CD4-positive, alpha-beta T cell (primary cell): ENCODE results near the gene TANGO2. TPM values are rescaled to one million over a fixed set of nuclear protein-coding genes. Genes with fewer than 3 reads are reported as not detected.

Source experiments
- ATAC-seq: fragments of 200-7000 bp; cut with Tn5 transposase; one replicate; pipeline ENCODE4 v1.10.0; 2022; ENCODE audit warnings: mild to moderate bottlenecking; ENCODE audit not compliant: poor library complexity
- CTCF ChIA-PET: fragments of 350-600 bp; sonication (Branson Sonifier 250); formaldehyde crosslinking; loops from one replicate; lab custom pipeline; 2021; ENCODE audit warnings: antibody characterized with exemption, inconsistent platforms; lab: Charles Lee
- POLR2A ChIA-PET: fragments of 350-600 bp; sonication (Branson Sonifier 250); formaldehyde crosslinking; loops from one replicate; lab custom pipeline; 2021; ENCODE audit warnings: antibody characterized with exemption, inconsistent platforms; lab: Charles Lee
- DNase-seq, 14 experiments: peaks; one replicate each; pipeline ENCODE4 v3.0.0-alpha.2; 2013 to 2020; ENCODE audit warnings: mixed read lengths in 2 of 14
- H3K27ac ChIP-seq, 2 donors: one replicate each; pipeline versions ENCODE4 v1.5.1 to v1.7.0; 2013; ENCODE audit warnings: low read length in 2 of 2, low read depth in 1 of 2, mild to moderate bottlenecking in 1 of 2
- H3K27me3 ChIP-seq, 2 experiments: 1 replicate in 1 of 2; 2 replicates in 1 of 2; pipeline versions ENCODE4 v1.6.1 to v1.7.0; 2013; ENCODE audit warnings: low read length in 2 of 2, control low read depth in 1 of 2, mild to moderate bottlenecking in 1 of 2, moderate library complexity in 1 of 2; ENCODE audit not compliant: insufficient read depth in 2 of 2, control insufficient read depth in 1 of 2
- H3K36me3 ChIP-seq: one replicate; pipeline ENCODE4 v1.6.1; 2013; ENCODE audit warnings: low read length, control low read depth; ENCODE audit not compliant: insufficient read depth
- H3K4me1 ChIP-seq: one replicate; pipeline ENCODE4 v1.6.1; 2013; ENCODE audit warnings: low read length, control low read depth; ENCODE audit not compliant: insufficient read depth
- H3K4me3 ChIP-seq: one replicate; pipeline ENCODE4 v1.5.1; 2013; ENCODE audit warnings: mild to moderate bottlenecking, low read length, moderate library complexity
- H3K9me3 ChIP-seq, 2 experiments: 1 replicate in 1 of 2; 2 replicates in 1 of 2; pipeline versions ENCODE4 v1.6.1 to v1.7.0; 2013; ENCODE audit warnings: low read length in 2 of 2, mild to moderate bottlenecking in 2 of 2, control low read depth in 1 of 2, moderate library complexity in 1 of 2; ENCODE audit not compliant: control insufficient read depth in 1 of 2, insufficient read depth in 1 of 2
- H3K27ac Mint-ChIP-seq: one replicate; pipeline ENCODE4 v1.8.0; 2020; ENCODE audit warnings: mixed read lengths
- H3K27me3 Mint-ChIP-seq: one replicate; pipeline ENCODE4 v1.8.0; 2021; ENCODE audit warnings: mixed read lengths
- H3K36me3 Mint-ChIP-seq: one replicate; pipeline ENCODE4 v1.8.0; 2021; ENCODE audit warnings: low read depth, mixed read lengths
- H3K4me1 Mint-ChIP-seq: one replicate; pipeline ENCODE4 v1.8.0; 2021; ENCODE audit warnings: low read depth, mixed read lengths
- H3K4me3 Mint-ChIP-seq: one replicate; pipeline ENCODE4 v1.8.0; 2020; ENCODE audit warnings: mild to moderate bottlenecking, mixed read lengths
- H3K9me3 Mint-ChIP-seq: one replicate; pipeline ENCODE4 v1.8.0; 2020; ENCODE audit warnings: mixed read lengths
- intact Hi-C, 2 experiments: fragments of 100-400 bp; cut with DNase I in 1 of 2; cut with micrococcal nuclease in 1 of 2; formaldehyde crosslinking; loops; one replicate each; pipeline versions ENCODE4 v1.15.1 to v1.9.0; 2023 to 2025; cut with DNase I, micrococcal nuclease
- total RNA-seq, 174 experiments: library from RNA in 2 of 174; stranded (reverse) in 2 of 174; gene quantifications; one replicate each; pipeline ENCODE4 v1.2.3 and lab custom pipeline; 2021 to 2026
- TF ChIP-seq, protein P1 (sequence below): fragments of 200-600 bp; IDR thresholded peaks from one replicate; pipeline ENCODE4 v1.8.0; 2022; ENCODE audit warnings: antibody characterized with exemption, mild to moderate bottlenecking

Gene TANGO2
- total RNA-seq, 2 experiments from 2014 or later: 10.3 to 10.5 TPM

DNA sequence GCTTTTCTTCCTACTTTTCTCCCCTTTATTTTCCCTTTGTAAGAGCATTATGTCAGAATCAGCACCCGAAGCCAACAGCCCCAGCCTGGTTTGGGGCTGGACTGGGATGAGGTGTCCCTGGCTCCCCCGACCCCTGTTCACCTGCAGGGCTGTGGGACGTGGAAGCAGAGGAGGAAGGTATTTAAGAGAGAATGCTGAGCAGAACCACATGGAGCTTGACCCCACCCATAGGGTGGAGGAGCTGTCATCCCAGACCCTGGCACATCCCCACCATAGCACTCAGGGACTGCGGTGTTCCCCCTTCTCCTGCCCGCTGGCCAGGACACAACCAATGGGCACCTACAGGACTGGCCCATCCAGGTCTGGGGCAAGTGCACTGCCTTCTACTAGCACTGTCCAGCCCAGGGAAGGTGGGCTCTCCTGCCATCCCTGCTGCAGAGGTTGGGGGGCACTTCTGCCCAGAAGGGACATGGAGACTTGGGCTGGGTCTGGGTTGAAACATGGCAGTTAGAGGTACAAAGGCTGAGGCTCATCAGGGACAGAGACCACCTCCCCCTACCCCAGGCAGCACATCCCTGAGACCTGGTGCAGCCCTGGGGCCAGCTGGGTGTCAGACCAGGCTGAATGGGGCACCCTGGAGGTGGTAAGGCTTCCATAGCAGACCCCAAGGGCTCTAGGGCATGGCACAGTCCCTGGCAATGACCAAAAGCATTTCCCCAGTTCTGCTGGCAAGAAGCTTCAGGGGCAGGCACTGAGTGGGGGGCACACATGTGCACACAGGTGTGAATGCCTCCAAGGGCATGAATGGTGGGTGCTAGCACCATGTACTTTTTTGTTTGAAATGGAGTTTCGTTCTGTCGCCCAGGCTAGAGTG, 19.7 kb downstream of the TANGO2 start:
- H3K4me3 Mint-ChIP-seq: no peak overlapping the region
- TF ChIP-seq, protein P1, sequence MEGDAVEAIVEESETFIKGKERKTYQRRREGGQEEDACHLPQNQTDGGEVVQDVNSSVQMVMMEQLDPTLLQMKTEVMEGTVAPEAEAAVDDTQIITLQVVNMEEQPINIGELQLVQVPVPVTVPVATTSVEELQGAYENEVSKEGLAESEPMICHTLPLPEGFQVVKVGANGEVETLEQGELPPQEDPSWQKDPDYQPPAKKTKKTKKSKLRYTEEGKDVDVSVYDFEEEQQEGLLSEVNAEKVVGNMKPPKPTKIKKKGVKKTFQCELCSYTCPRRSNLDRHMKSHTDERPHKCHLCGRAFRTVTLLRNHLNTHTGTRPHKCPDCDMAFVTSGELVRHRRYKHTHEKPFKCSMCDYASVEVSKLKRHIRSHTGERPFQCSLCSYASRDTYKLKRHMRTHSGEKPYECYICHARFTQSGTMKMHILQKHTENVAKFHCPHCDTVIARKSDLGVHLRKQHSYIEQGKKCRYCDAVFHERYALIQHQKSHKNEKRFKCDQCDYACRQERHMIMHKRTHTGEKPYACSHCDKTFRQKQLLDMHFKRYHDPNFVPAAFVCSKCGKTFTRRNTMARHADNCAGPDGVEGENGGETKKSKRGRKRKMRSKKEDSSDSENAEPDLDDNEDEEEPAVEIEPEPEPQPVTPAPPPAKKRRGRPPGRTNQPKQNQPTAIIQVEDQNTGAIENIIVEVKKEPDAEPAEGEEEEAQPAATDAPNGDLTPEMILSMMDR: no peak

DNA sequence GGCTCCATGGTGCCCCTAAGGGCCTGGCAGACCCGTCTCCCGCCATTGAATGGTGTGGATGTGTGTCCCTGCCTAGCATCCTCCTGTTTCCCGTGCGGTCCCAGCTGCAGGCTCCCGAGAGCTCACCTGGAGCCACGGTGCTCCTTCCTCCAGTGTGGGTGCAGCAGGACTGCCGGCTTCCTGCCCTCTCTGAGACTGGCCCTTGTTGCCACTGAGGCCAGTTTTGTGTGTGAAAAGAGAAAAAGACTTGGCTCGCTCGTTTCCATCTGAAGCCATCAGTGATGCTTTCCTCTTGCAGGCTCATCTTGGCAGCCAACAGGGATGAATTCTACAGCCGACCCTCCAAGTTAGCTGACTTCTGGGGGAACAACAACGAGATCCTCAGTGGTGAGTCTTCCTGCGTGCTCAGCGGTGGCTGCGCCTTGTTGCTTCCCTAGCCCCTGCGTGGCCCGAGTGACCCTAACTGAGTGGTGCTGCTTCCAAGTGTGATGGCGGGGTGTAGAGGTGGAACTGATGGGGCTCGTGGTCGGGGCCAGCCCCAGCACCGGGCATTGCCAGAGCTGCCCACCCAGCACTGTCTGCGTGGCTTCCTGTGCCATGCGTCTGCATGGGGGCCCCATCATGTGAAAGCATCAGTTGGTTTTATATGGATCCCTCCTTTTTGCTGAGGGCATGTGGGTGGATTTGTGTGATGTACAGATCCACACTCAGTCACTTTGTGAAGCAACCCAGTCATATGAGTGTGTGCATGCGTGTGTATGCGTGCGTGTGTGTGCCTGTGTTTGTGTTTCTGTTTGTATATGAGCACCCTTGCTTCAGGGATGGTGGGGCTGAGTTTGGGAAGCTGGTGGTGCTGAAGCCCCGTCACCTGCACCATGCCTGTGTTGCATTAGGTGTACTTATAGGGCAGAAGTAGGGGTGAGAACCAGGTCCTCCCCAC, 22.4 kb downstream of the TANGO2 start:
- Histone ChIP-seq H3K4me3 (no peak overlapping the region), H3K27ac (no peak overlapping the region), H3K4me1 (peaks cover 3% of the 10 kb centered on the region), H3K9me3 (peaks cover 0 to 8% of the 10 kb centered on the region in 2 experiments), H3K27me3 (no peaks in the 10 kb centered on the region), H3K36me3 (peaks cover 60% of the 10 kb centered on the region)
- POLR2A ChIA-PET: no interaction called here
- H3K27ac Mint-ChIP-seq: no peak overlapping the region
- ATAC-seq (no peak), DNase-seq (no peak)
- CTCF ChIA-PET: interaction anchor here (1.2 kb wide), 1 partner anchor 73 kb away, joined by 3 read pairs; no protein-coding TSS in a partner anchor
- TF ChIP-seq, protein P1: no peak
- peaks cover 10% of the 10 kb centered on the region for H3K4me1 Mint-ChIP-seq
- no peaks in the 10 kb centered on the region for H3K27me3 Mint-ChIP-seq
- peaks cover 47% of the 10 kb centered on the region for H3K36me3 Mint-ChIP-seq
- intact Hi-C loops: no loop called here
- H3K9me3 Mint-ChIP-seq: no peaks in the 10 kb centered on the region
- H3K4me3 Mint-ChIP-seq: no peak overlapping the region

More for the DNA sequence above, 19.7 kb downstream of the TANGO2 start:
- peaks cover 49% of the 10 kb centered on the region for H3K36me3 Mint-ChIP-seq
- Histone ChIP-seq H3K27ac (no peak overlapping the region), H3K9me3 (no peaks in the 10 kb centered on the region), H3K4me1 (peaks cover 5% of the 10 kb centered on the region), H3K4me3 (no peak overlapping the region), H3K27me3 (no peaks in the 10 kb centered on the region), H3K36me3 (peaks cover 56% of the 10 kb centered on the region)
- no peaks in the 10 kb centered on the region for H3K9me3 Mint-ChIP-seq
- POLR2A ChIA-PET: no interaction called here
- H3K27ac Mint-ChIP-seq: no peak overlapping the region
- H3K4me1 Mint-ChIP-seq: peaks cover 2% of the 10 kb centered on the region
- CTCF ChIA-PET: no interaction called here
- DNase-seq (no peak), ATAC-seq (no peak)
- no peaks in the 10 kb centered on the region for H3K27me3 Mint-ChIP-seq
- intact Hi-C loops: no loop called here

DNA sequence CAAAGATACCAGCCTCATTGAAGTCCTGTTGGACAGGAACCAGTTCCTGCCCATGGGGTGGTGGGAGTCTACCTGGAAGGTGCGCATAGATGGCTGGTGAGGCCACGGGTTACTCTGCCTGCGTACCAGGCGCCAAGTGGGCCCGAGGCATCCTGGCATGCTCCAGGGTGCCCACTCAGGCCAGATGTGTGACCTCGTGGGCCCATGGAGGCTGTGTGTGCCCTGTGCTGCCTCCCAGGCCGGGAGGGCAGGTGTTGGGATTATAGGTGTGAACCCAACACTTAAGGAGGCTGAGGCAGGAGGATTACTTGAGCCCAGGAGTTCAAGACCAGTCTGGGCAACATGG, 23.1 kb downstream of the TANGO2 start:
- Mint-ChIP-seq H3K4me1 (peaks cover 10% of the 10 kb centered on the region), H3K27ac (no peak overlapping the region)
- intact Hi-C loops: no loop called here

More for the DNA sequence above, 23.1 kb downstream of the TANGO2 start:
- ChIA-PET CTCF (no interaction called here), POLR2A (no interaction called here)
- no peaks in the 10 kb centered on the region for H3K9me3 Mint-ChIP-seq
- TF ChIP-seq, protein P1: no peak
- H3K4me3 ChIP-seq: no peak overlapping the region
- peaks cover 61% of the 10 kb centered on the region for H3K36me3 ChIP-seq
- peaks cover 54% of the 10 kb centered on the region for H3K36me3 Mint-ChIP-seq
- H3K27ac ChIP-seq: no peak overlapping the region
- no peaks in the 10 kb centered on the region for H3K27me3 ChIP-seq
- H3K27me3 Mint-ChIP-seq: no peaks in the 10 kb centered on the region
- H3K4me1 ChIP-seq: peaks cover 3% of the 10 kb centered on the region
- peaks cover 0 to 8% of the 10 kb centered on the region in 2 experiments for H3K9me3 ChIP-seq
- no peak for DNase-seq
- ATAC-seq: no peak
- H3K4me3 Mint-ChIP-seq: no peak overlapping the region
